ENCODE measurements around the gene LIN7A.

LIN7A gene

DNA sequence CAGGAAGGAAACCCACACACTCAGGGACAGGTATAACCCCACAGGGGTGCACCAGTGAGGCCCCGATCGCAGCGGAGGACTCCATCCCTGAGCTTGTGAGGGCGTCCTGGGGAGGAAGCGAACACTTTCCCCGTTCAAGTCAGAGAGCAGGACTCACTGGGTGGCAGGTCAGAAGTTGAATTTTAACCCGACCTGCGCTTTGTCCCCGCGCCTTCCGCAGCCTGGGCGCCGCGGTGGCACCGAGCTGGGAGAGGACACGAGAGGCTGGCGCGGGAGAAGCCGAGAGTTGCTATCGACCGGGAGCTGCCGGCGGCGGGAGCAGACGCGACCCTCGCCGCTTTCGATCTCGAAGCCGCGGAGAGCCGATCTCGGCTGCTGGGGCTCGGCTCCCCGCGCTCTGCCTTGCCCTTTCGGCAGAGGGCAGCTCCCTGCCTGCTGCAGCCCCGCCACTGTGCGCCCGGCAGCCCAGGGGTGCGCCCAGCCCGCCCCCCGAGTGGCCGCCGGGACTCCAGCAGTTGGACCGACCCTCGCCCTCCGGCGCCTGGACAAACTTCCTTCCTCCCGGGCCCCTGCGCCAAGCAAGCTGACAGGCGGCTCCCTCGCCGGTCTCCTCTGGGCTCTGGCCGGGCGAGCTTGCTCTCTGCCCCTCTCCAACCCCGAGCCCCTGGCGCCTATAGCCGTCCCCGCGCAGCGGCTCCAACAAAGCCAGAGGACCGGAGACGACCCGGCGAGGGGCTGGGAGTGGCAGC, 918 bp downstream of the LIN7A start:
- Histone ChIP-seq H3K4me1 (ENCODE audit: low read depth, poor library complexity, severe bottlenecking) (peaks cover 8% of the 10 kb centered on the region), H3K9ac (peak overlapping the region; percentile 39), H2AFZ (ENCODE audit: low read depth) (peak overlapping the region; percentile 74), H3K36me3 (ENCODE audit: insufficient read depth) (no peaks in the 10 kb centered on the region), H3K4me2 (peak overlapping the region; percentile 77), H3K27me3 (ENCODE audit: insufficient read depth, low read depth) (no peaks in the 10 kb centered on the region), H3K79me2 (ENCODE audit: insufficient read depth, low read depth) (no peaks in the 10 kb centered on the region), H3K4me3 (IDR thresholded peaks at IDR 0.05; ENCODE audit: insufficient read depth, low read depth, low read length) (peak overlapping the region; percentile 29), H3K27ac (peak overlapping the region; percentile 8; the same call in 1 of the 2 replicates), H4K20me1 (ENCODE audit: insufficient read depth) (no peaks in the 10 kb centered on the region)
- no peak for TF ChIP-seq CTCF (conservative IDR thresholded peaks at IDR 0.05; ENCODE audit: low read depth, low read length)

DNA sequence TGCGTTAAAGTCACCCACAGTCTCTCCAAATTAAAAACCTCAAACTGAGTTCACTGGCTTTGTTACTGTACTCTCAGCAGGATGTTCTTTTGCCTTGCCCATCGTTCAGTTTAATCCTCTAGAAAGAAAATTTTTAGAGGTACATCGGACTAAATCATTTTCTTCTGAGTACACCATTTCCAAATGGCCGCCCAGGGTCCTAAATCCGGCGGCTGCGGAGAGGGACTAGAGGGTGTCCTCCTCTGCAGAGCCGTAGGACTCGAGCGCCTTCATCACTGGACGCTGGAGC, 1.4 kb downstream of the LIN7A start:
- Histone ChIP-seq H3K9ac (peak overlapping the region; percentile 39), H3K27ac (no peak overlapping the region; the same call in 1 of the 2 replicates), H3K4me3 (IDR thresholded peaks at IDR 0.05; ENCODE audit: insufficient read depth, low read depth, low read length) (peak overlapping the region; percentile 29), H2AFZ (ENCODE audit: low read depth) (peak overlapping the region; percentile 74), H3K79me2 (ENCODE audit: insufficient read depth, low read depth) (no peaks in the 10 kb centered on the region), H4K20me1 (ENCODE audit: insufficient read depth) (no peaks in the 10 kb centered on the region), H3K36me3 (ENCODE audit: insufficient read depth) (no peaks in the 10 kb centered on the region), H3K4me2 (peak overlapping the region; percentile 77), H3K4me1 (ENCODE audit: low read depth, poor library complexity, severe bottlenecking) (peaks cover 8% of the 10 kb centered on the region), H3K27me3 (ENCODE audit: insufficient read depth, low read depth) (no peaks in the 10 kb centered on the region)
- TF ChIP-seq CTCF (conservative IDR thresholded peaks at IDR 0.05; ENCODE audit: low read depth, low read length) = no peak

DNA sequence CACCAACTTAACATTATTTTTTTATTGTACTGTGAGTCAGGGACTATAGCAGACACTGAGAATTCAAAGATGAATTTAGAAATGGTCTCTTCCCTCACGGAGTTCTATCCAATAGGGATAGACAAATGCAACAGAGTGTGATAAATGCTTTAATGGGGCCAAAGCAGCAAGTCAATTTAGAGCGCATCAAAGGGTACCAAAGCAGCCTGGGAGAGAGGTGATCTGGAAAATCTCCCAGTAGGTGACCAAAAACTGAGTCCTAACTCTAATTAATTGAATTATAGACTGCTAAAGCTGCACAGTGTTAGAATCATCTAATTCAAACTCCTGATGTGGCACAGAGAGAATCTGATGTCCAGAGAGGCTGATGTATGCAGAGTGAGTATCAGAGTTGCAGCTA, 2.6 kb downstream of the LIN7A start:
- no peaks in the 10 kb centered on the region for H3K79me2 ChIP-seq (ENCODE audit: insufficient read depth, low read depth)
- H4K20me1 ChIP-seq (ENCODE audit: insufficient read depth) = no peaks in the 10 kb centered on the region
- H3K36me3 ChIP-seq (ENCODE audit: insufficient read depth) = no peaks in the 10 kb centered on the region
- H2AFZ ChIP-seq (ENCODE audit: low read depth) = no peak overlapping the region
- no peak overlapping the region for H3K27ac ChIP-seq
- no peak for TF ChIP-seq CTCF (conservative IDR thresholded peaks at IDR 0.05; ENCODE audit: low read depth, low read length)
- no peak overlapping the region for H3K4me2 ChIP-seq
- no peak overlapping the region for H3K4me3 ChIP-seq (IDR thresholded peaks at IDR 0.05; ENCODE audit: insufficient read depth, low read depth, low read length)
- no peak overlapping the region for H3K9ac ChIP-seq
- no peaks in the 10 kb centered on the region for H3K27me3 ChIP-seq (ENCODE audit: insufficient read depth, low read depth)
- H3K4me1 ChIP-seq (ENCODE audit: low read depth, poor library complexity, severe bottlenecking) = peaks cover 8% of the 10 kb centered on the region

- Histone ChIP-seq H3K4me3 (IDR thresholded peaks at IDR 0.05; ENCODE audit: insufficient read depth, low read depth, low read length) (no peak overlapping the region), H3K79me2 (ENCODE audit: insufficient read depth, low read depth) (no peaks in the 10 kb centered on the region), H3K4me2 (no peak overlapping the region), H3K9ac (no peak overlapping the region), H4K20me1 (ENCODE audit: insufficient read depth) (no peaks in the 10 kb centered on the region), H2AFZ (ENCODE audit: low read depth) (no peak overlapping the region), H3K27me3 (ENCODE audit: insufficient read depth, low read depth) (no peaks in the 10 kb centered on the region), H3K4me1 (ENCODE audit: low read depth, poor library complexity, severe bottlenecking) (no peaks in the 10 kb centered on the region), H3K36me3 (ENCODE audit: insufficient read depth) (no peaks in the 10 kb centered on the region), H3K27ac (no peak overlapping the region)
- no peak for TF ChIP-seq CTCF (conservative IDR thresholded peaks at IDR 0.05; ENCODE audit: low read depth, low read length)
These were observed 11.8 kb downstream of the LIN7A start for GRCh38 chr12:80925983-80926382.
